ENCODE measurements around the gene GPR137B.

- TF ChIP-seq MYC (IDR thresholded peaks at IDR 0.05; ENCODE audit: low read depth, low read length), result no peak
- TF ChIP-seq MYC (CRISPR knock-in tag; IDR thresholded peaks at IDR 0.05; ENCODE audit: borderline replicate concordance, low read depth), result no peak
- TF ChIP-seq SIN3A (IDR thresholded peaks at IDR 0.05; ENCODE audit: borderline replicate concordance in 2 of 2, control insufficient read depth in 1 of 2, low read depth in 2 of 2, low read length in 2 of 2), result no peak
- TF ChIP-seq, protein P1, sequence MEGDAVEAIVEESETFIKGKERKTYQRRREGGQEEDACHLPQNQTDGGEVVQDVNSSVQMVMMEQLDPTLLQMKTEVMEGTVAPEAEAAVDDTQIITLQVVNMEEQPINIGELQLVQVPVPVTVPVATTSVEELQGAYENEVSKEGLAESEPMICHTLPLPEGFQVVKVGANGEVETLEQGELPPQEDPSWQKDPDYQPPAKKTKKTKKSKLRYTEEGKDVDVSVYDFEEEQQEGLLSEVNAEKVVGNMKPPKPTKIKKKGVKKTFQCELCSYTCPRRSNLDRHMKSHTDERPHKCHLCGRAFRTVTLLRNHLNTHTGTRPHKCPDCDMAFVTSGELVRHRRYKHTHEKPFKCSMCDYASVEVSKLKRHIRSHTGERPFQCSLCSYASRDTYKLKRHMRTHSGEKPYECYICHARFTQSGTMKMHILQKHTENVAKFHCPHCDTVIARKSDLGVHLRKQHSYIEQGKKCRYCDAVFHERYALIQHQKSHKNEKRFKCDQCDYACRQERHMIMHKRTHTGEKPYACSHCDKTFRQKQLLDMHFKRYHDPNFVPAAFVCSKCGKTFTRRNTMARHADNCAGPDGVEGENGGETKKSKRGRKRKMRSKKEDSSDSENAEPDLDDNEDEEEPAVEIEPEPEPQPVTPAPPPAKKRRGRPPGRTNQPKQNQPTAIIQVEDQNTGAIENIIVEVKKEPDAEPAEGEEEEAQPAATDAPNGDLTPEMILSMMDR (IDR thresholded peaks at IDR 0.05 in 2 of 3, conservative IDR thresholded peaks at IDR 0.05 in 1 of 3; ENCODE audit: insufficient read depth in 2 of 3, low read depth in 1 of 3, low read length in 3 of 3), result no peak
- no peak for TF ChIP-seq NR1H2 (CRISPR knock-in tag; IDR thresholded peaks at IDR 0.05)
- TF ChIP-seq HNRNPL (IDR thresholded peaks at IDR 0.05; ENCODE audit: low read depth, low read length), result no peak
- no peak for TF ChIP-seq ELF2 (CRISPR knock-in tag; IDR thresholded peaks at IDR 0.05)
- no peak for TF ChIP-seq ZNF407 (IDR thresholded peaks at IDR 0.05; ENCODE audit: low read depth)
- no peak for TF ChIP-seq ZBTB7A (IDR thresholded peaks at IDR 0.05; ENCODE audit: borderline replicate concordance, control insufficient read depth, low read depth, low read length)
- TF ChIP-seq CBX5 (IDR thresholded peaks at IDR 0.05; ENCODE audit: borderline replicate concordance, low read depth), result no peak
- no peak for TF ChIP-seq MXI1 (IDR thresholded peaks at IDR 0.05; ENCODE audit: low read depth, low read length)
- TF ChIP-seq TAL1 (IDR thresholded peaks at IDR 0.05), result no peak
- no peak for TF ChIP-seq FOXK1 (CRISPR knock-in tag; IDR thresholded peaks at IDR 0.05; ENCODE audit: borderline replicate concordance)
- no peak for TF ChIP-seq RAD21 (CRISPR knock-in tag; conservative IDR thresholded peaks at IDR 0.05 in 1 of 2, IDR thresholded peaks at IDR 0.05 in 1 of 2)
- TF ChIP-seq FOSL1 (tag; conservative IDR thresholded peaks at IDR 0.05), result no peak
Measured at GRCh38 chr1:236150986-236151385, 8.6 kb downstream of the GPR137B start.

Data from K562 (cell line).